Stomach (tissue), 9 donors: Measurements from ENCODE around the gene HYCC1. TPM values are rescaled to one million over a fixed set of nuclear protein-coding genes. Genes with fewer than 3 reads are reported as not detected.

Experiments
- DNase-seq, 2 donors: peaks; one replicate each; pipeline versions ENCODE4 v3.0.0 to v3.0.0-alpha.2; 2013 to 2019
- H3K27ac ChIP-seq, 5 donors: fragments of 200-600 bp in 4 of 5; sonication (generic) in 4 of 5; one replicate each; pipeline ENCODE4 v1.5.1; 2013 to 2019; ENCODE audit warnings: mild to moderate bottlenecking in 1 of 5, moderate library complexity in 1 of 5
- H3K27me3 ChIP-seq, 3 donors: fragments of 200-600 bp; sonication (generic); one replicate each; pipeline ENCODE4 v1.5.1; 2017 to 2019; ENCODE audit warnings: mixed run types in 1 of 3
- H3K36me3 ChIP-seq, 4 donors: fragments of 200-600 bp; sonication (generic); 1 replicate in 3 of 4; 2 replicates in 1 of 4; pipeline ENCODE4 v1.5.1; 2016 to 2019
- H3K4me1 ChIP-seq, 4 donors: fragments of 200-600 bp; sonication (generic); one replicate each; pipeline ENCODE4 v1.5.1; 2016 to 2019
- H3K4me3 ChIP-seq, 4 donors: fragments of 200-600 bp; sonication (generic) in 3 of 4; one replicate each; pipeline ENCODE4 v1.5.1; 2016 to 2019; ENCODE audit warnings: mild to moderate bottlenecking in 1 of 4
- H3K9me3 ChIP-seq, 4 donors: fragments of 200-600 bp; sonication (generic); one replicate each; pipeline ENCODE4 v1.5.1; 2016 to 2019
- EP300 ChIP-seq: sonication (generic); formaldehyde crosslinking; IDR thresholded peaks from one replicate; pipeline ENCODE4 v1.6.1; 2017; ENCODE audit warnings: antibody characterized with exemption
- POLR2A ChIP-seq, 4 donors: fragments of 450-650 bp; IDR thresholded peaks; one replicate each; pipeline ENCODE4 v1.6.1; 2016; ENCODE audit warnings: antibody characterized with exemption in 4 of 4, control low read depth in 2 of 4, mild to moderate bottlenecking in 1 of 4, moderate library complexity in 1 of 4
- POLR2AphosphoS5 ChIP-seq, 3 donors: sonication (generic); formaldehyde crosslinking; IDR thresholded peaks; one replicate each; pipeline ENCODE4 v1.6.1; 2016; ENCODE audit warnings: antibody characterized with exemption in 3 of 3
- WGBS, 5 donors: extraction: QIAGEN DNeasy Blood & Tissue Kit in 3 of 5; methylation state at CpG; one replicate each; pipeline versions ENCODE4 v1.1.5 to v1.1.7; 2013 to 2018; 5-methylcytosine and 5-hydroxymethylcytosine counted together
- intact Hi-C: fragments of 100-400 bp; cut with DNase I; formaldehyde crosslinking; loops from one replicate; pipeline ENCODE4 v1.15.1; 2023; ENCODE audit warnings: low total_unique reads
- polyA plus RNA-seq, 3 donors: library from polyadenylated mRNA; stranded (reverse); fragments of 200-250 nt; gene quantifications; one replicate each; pipeline ENCODE4 v1.2.3, GENCODE V29; 2013
- total RNA-seq, 5 donors: library from RNA; depleted of rRNA; stranded (reverse); fragments of >200 nt; gene quantifications; one replicate each; pipeline versions ENCODE4 v1.1.0 to v1.2.3, GENCODE V29; 2014 to 2016
- TF ChIP-seq, protein P1 (sequence below), 7 experiments: fragments of 450-650 bp in 4 of 7; fragments of 200-600 bp in 3 of 7; sonication (generic) in 3 of 7; IDR thresholded peaks; one replicate each; pipeline ENCODE4 v1.5.1; 2016 to 2019; ENCODE audit warnings: antibody characterized with exemption in 7 of 7, control low read depth in 2 of 7, mild to moderate bottlenecking in 1 of 7
- donor health status: healthy with polysubstance abuse.
- donor health status: Bipolar disorder and iron deficiency.
- donor health status: healthy.

The HYCC1 gene
- total and polyA plus RNA-seq, 8 donors = 0.58 to 32.9 (median 4.1) TPM

DNA sequence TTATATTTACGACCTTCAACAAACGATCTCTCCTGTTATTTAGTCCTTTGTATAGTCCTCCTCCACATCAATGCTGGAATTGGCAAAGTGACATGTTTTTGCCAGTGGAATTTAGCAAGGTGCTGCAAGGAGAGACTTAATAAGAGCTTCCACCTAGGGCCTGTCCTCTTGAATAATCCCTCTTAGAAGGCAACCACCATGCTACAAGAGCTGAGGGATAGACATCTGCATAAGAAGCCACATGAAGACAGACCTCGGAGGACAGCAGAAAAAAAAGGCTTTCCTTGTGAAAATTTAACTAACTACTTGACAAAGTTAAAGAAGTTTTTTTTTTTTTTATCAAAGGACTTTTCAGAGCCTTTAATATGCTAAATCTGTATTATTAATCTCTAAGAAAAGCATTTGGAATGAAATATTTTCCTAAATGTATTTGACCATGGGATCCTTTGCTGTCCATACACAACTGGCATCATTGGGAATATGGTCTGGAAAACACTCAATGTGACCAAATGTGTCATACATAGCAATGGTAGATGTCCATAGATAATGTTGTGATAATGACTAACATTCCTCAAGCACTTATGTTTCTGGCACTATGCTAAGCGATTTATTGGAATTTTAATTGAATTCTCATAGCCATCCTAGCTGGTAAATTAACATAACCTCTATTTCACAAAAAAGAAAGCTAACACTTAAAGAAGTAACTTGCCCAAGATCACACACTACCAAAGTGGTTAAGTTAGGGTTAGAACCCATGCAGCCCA is 13.2 kb downstream of the HYCC1 start:
- WGBS, 5 donors = 83 to 91% (median 90%) methylated on average over 4 of the region's 4 CpGs

DNA sequence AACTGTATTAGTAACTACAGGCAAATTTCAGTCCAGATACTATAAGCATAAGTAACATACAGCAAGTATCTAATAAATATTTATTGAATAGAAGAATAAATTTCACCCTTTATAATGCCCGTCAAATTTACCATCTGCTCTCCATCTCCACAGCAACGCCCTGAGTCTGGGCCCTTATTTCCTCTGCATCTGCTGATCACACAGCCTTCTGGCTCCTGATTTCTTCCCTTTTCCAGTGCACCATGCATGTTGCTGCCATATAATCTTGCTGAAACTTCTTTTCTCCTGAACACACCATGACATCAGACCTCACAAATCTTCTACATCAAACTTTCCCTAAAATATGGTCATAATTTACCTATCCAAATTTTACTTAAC is 15.4 kb downstream of the HYCC1 start:
- Histone ChIP-seq H3K4me1 (no peaks in the 10 kb centered on the region), H3K27ac (no peak overlapping the region), H3K27me3 (no peaks in the 10 kb centered on the region), H3K9me3 (no peaks in the 10 kb centered on the region), H3K4me3 (no peak overlapping the region), H3K36me3 (no peaks in the 10 kb centered on the region)
- no peak for TF ChIP-seq POLR2AphosphoS5 (IDR thresholded peaks at IDR 0.05)
- no peak for TF ChIP-seq POLR2A (IDR thresholded peaks at IDR 0.05)
- TF ChIP-seq EP300 = no peak
- TF ChIP-seq, protein P1, sequence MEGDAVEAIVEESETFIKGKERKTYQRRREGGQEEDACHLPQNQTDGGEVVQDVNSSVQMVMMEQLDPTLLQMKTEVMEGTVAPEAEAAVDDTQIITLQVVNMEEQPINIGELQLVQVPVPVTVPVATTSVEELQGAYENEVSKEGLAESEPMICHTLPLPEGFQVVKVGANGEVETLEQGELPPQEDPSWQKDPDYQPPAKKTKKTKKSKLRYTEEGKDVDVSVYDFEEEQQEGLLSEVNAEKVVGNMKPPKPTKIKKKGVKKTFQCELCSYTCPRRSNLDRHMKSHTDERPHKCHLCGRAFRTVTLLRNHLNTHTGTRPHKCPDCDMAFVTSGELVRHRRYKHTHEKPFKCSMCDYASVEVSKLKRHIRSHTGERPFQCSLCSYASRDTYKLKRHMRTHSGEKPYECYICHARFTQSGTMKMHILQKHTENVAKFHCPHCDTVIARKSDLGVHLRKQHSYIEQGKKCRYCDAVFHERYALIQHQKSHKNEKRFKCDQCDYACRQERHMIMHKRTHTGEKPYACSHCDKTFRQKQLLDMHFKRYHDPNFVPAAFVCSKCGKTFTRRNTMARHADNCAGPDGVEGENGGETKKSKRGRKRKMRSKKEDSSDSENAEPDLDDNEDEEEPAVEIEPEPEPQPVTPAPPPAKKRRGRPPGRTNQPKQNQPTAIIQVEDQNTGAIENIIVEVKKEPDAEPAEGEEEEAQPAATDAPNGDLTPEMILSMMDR (IDR thresholded peaks at IDR 0.05) = no peak
- intact Hi-C loops = no loop called here
- WGBS, 5 donors = 69 to 82% (median 77%) methylated on average over 2 of the region's 2 CpGs
- no peak for DNase-seq

More for the DNA sequence above, 13.2 kb downstream of the HYCC1 start:
- no peak for DNase-seq
- no peak for TF ChIP-seq EP300
- TF ChIP-seq, protein P1 (IDR thresholded peaks at IDR 0.05) = no peak
- no peak for TF ChIP-seq POLR2A (IDR thresholded peaks at IDR 0.05)
- TF ChIP-seq POLR2AphosphoS5 (IDR thresholded peaks at IDR 0.05) = no peak
- Histone ChIP-seq H3K4me1 (no peaks in the 10 kb centered on the region), H3K4me3 (no peak overlapping the region), H3K9me3 (no peaks in the 10 kb centered on the region), H3K36me3 (no peaks in the 10 kb centered on the region), H3K27ac (no peak overlapping the region), H3K27me3 (no peaks in the 10 kb centered on the region)
- intact Hi-C loops = no loop called here

DNA sequence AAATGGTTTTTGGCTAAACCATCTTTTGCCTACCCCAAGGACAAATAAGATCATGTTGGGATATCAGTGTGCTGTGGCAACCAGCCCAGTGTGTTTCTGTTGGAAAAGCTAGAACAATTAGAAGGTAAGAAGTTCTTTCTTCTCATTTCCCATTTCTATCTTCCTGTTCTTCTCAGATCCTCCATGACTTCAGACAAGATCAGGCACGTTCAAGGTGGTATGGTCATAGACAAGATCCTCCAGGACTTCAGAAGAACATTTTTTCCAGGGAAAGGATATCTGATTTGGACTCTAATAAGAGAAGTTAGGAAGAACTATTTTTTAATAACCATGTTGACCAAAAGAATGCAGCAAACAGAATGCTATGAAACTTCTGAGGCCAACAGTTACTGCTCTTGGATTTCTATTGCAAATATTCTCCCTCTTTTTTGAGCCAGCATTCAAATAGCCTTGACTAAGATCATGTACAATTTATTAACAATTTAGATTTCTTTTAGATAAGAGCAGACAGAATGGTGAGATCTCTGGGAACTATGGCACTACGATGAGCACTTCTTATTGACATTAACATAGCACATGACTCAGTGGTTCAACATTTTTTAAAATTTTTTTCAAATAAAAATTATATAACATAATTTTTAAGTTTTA is 15.9 kb downstream of the HYCC1 start:
- H3K27me3 ChIP-seq = no peaks in the 10 kb centered on the region
- H3K9me3 ChIP-seq = no peaks in the 10 kb centered on the region
- no peak for DNase-seq
- TF ChIP-seq POLR2A (IDR thresholded peaks at IDR 0.05) = no peak
- TF ChIP-seq, protein P1 (IDR thresholded peaks at IDR 0.05) = no peak
- TF ChIP-seq EP300 = no peak
- WGBS, 5 donors = 81 to 95% (median 91%) methylated on average over 2 of the region's 2 CpGs
- H3K36me3 ChIP-seq = no peaks in the 10 kb centered on the region
- intact Hi-C loops = no loop called here
- no peaks in the 10 kb centered on the region for H3K4me1 ChIP-seq
- H3K27ac ChIP-seq = no peak overlapping the region
- no peak overlapping the region for H3K4me3 ChIP-seq

DNA sequence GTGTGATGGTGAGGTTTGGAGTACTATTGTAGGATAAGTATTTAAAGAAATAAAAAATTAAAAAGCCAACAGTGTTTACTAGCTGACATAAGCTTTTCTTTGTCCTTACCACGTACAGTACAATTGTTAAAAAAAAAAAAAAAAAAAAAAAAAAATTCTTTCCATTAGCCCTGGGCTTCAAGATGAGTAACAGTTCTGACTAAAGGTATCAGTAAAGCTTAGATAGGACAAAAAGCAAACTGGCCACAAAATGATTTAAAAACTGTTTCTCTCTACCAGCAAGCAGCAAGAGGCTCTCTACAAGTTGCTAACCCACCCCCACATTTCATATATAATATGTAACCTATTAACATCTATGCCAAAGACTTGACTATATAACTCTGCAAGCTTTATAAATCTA is 17.5 kb downstream of the HYCC1 start:
- Histone ChIP-seq H3K27me3 (no peaks in the 10 kb centered on the region), H3K36me3 (no peaks in the 10 kb centered on the region), H3K4me3 (no peak overlapping the region), H3K9me3 (no peaks in the 10 kb centered on the region), H3K27ac (no peak overlapping the region), H3K4me1 (no peaks in the 10 kb centered on the region)
- TF ChIP-seq POLR2A (IDR thresholded peaks at IDR 0.05) (no peak), EP300 (no peak), POLR2AphosphoS5 (IDR thresholded peaks at IDR 0.05) (no peak)
- TF ChIP-seq, protein P1 (IDR thresholded peaks at IDR 0.05) = no peak
- WGBS, 5 donors = 16 to 39% (median 19%) methylated on average over 1 of the region's 1 CpG
- intact Hi-C loops = no loop called here
- DNase-seq = no peak
